ENCODE data around the gene NPFFR1. TPM values are rescaled to one million over a fixed set of nuclear protein-coding genes. Genes with fewer than 3 reads are reported as not detected.
"Not testable (repeated sequence)": the region's sequence is repeated elsewhere in the genome, so short reads cannot be mapped to it uniquely, and the experiment has no call there.

The NPFFR1 gene
- total RNA-seq, 1 donor from 2014 or later, result not detected

DNA sequence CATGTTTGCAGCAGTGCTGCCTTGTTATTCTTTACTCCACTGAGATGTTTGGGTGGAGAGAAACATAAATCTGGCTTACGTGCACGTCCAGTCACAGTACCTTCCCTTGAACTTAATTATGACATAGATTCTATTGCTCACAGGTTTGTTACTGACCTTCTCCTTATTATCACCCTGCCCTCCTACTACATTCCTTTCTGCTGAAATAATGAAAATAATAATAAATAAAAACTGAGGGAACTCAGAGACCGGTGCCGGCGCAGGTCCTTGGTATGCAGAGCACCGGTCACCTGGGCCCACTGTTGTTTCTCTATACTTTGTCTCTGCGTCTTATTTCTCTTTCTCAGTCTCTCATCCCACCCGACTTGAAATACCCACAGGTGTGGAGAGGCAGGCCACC, 26.0 kb downstream of the NPFFR1 start:
- intact Hi-C loops (cut with micrococcal nuclease), result not testable (repeated sequence)

DNA sequence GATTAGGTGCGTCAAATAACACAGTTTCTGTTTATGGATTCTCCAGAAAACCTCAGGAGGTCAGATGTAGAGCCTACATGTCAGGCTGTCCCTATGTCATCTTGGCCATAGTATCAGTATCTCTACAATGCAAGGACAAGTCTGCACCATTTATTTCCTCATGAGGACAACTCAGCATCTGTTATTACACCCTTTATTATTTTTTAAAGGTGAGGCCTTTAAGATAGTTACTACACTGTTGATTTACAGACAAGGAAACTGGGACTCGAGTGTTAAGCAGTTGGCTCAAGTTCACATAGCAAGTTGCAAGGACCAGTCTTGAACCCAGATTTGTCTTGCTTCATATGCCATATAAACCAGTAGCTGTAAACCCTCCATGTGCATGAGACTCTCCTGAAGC, 27.3 kb downstream of the NPFFR1 start:
- intact Hi-C loops (cut with micrococcal nuclease), result no loop called here

DNA sequence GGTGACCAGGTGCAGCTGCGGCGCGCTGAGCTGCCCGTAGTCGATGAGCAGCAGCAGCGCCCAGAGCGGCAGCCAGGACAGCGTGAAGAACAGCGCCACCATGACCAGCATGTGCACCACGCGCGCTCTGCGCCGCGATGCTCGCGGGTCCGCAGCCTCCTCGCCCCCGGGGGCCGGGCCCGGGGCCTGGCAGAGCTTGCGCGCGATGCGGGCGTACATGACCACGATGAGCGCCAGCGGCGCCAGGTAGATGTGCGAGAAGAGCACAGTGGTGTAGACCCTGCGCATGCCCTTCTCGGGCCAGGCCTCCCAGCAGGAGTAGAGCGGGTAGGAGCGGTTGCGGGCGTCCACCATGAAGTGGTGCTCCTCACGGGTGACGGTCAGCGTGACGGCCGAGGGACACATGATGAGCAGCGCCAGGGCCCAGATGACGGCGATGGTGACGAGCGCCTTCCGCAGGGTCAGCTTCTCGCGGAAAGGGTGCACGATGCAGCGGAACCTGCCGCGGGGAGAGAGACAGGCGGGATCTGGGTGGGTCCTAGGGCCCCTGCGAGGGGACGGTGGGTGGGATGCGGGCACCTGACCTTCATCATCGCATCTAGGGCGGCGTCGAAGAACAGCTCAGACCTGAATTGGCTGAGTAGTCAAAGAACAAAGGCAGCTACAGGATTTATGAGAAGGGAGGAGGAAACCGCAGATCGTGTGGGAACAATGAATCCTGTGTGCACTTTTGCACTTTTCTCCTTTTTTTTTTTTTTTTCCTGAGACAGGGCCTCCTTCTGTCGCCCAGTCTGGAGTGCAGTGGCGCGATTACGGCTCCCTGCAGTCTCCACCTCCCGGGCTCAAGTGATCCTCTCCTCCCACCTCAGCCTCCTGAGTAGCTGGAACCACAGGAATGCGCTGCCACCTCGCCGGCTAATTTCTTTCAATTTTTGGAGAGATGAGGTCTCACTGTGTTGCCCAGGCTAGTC, 28.2 kb downstream of the NPFFR1 start:
- intact Hi-C loops (cut with micrococcal nuclease), result no loop called here

DNA sequence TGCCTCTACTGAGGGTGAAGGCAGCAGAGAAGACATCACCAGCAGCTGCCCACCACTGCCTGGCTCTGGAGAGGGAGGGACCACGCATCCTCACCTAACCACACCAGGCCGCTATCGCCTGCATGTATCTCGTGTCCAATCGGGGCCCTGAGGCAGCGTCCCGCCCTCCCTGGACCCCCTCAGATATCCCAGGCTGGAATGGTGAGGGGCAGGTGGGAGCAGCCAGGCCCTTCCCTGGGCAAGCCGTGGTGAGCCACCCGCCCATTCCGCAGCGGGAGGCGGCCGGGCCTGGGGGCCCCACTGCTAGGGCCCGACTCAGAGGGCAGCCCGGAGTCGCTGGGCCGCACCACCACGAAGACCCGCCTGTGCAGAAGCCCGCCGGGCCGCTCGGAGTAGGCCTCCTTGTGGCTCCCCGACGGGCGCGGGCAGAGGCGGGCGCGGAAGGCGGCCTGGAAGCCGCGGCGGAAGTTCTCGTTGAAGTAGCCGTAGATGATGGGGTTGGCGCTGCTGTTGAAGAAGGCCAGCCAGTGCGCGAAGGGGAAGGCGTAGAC, 29.0 kb downstream of the NPFFR1 start:
- intact Hi-C loops (cut with micrococcal nuclease), result no loop called here

DNA sequence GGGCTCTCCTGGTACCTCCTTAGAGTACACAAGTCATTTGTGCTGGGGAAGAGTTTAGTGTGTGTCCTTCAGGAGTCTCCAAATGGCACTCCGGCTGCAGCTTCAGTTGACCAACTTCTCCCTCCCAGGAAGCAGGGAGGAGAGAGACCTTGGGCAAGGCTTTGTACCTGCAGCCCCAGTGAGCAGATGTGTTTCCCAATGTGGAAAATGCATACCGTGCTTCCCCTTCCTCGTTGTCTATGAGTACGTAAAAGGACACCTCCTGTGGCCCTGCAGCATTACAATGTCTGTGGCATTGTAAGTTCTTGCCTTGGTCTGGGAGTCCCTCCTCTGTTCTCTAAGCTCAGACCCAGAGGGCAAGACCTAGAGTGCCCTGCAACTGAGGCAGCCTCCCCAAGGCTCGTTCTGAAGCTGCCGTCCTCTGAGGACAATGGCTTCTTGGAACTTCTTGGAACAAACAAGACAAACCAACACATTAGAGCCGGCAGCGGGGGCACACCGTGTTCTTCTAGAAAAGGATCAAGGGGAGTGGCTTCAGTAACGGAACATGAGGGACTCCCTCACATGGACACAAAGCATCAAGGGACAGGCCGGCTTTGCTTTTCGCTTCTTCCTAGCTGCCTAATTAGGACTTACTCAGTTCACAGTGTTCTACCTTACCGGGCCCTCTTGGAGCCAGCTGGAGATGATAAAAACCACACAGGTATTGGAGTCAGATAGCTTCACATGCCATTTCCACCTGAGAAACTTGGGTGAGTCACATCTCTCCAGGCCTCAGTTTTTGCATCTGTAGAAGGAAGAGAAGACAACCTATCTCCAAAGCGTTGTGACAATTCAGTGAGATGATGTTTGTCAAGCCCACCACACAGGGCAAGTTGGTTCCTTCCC, 29.7 kb downstream of the NPFFR1 start:
- intact Hi-C loops (cut with micrococcal nuclease), result no loop called here

- intact Hi-C loops (cut with micrococcal nuclease), result no loop called here
Measured at GRCh38 chr10:70250961-70251680, 32.7 kb downstream of the NPFFR1 start.

DNA sequence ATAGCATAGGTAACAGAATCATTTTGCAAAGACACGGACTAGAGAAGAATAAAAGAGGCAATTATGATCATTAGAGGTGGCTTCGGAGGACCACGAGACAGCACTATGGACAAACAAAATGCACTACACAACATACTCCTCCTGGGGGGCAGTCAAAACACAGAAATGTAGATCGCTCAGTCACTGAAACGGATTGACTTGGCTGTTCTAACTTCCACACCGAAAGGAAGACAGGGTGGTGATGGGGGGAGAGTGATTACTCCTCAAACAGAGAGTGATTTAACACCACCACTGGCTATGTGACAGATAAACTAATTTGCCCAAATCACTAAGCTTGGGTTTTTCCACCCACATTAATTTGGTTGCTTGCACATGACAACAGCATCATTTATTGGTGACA, 36.4 kb downstream of the NPFFR1 start:
- intact Hi-C loops (cut with micrococcal nuclease), result no loop called here

- intact Hi-C loops (cut with micrococcal nuclease), result no loop called here
Measured at GRCh38 chr10:70241081-70241480, 42.7 kb downstream of the NPFFR1 start.

DNA sequence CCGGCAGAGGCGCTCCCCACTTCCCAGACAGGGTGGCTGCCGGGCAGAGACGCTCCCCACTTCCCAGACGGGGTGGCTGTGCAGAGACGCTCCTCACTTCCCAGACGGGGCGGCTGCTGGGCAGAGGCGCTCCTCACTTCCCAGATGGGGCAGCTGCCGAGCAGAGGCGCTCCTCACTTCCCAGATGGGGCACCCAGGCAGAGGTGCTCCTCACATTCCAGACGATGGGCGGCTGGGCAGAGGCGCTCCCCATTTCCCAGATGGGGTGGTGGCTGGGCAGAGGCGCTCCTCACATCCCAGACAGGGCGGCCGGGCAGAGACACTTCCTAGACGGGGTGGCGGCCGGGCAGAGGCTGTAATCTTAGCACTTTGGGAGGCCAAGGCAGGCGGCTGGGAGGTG, 43.8 kb downstream of the NPFFR1 start:
- intact Hi-C loops (cut with micrococcal nuclease), result not testable (repeated sequence)

DNA sequence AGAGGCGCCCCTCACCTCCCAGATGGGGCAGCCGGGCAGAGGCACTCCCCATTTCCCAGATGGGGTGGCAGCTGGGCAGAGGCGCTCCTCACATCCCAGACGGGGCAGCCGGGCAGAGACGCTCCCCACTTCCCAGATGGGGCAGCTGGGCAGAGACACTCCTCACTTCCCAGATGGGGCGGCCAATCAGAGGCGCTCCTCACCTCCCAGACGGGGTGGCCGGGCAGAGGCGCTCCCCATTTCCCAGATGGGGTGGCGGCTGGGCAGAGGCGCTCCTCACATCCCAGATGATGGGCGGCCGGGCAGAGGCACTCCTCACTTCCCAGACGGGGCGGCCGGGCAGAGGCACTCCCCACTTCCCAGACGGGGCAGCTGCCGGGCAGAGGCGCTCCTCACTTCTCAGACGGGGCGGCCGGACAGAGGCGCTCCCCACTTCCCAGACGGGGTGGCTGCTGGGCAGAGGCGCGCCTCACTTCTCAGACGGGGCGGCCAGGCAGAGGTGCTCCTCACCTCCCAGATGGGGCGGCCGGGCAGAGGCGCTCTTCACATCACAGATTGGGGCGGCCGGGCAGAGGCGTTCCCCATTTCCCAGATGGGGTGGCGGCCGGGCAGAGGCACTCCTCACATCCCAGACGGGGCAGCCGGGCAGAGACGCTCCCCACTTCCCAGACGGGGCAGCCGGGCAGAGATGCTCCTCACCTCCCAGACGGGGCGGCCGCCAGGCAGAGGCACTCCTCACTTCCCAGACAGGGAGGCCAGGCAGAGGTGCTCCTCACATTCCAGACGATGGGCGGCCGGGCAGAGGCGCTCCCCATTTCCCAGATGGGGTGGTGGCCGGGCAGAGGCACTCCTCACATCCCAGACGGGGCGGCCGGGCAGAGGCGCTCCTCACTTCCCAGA, 44.5 kb downstream of the NPFFR1 start:
- intact Hi-C loops (cut with micrococcal nuclease), result not testable (repeated sequence)

DNA sequence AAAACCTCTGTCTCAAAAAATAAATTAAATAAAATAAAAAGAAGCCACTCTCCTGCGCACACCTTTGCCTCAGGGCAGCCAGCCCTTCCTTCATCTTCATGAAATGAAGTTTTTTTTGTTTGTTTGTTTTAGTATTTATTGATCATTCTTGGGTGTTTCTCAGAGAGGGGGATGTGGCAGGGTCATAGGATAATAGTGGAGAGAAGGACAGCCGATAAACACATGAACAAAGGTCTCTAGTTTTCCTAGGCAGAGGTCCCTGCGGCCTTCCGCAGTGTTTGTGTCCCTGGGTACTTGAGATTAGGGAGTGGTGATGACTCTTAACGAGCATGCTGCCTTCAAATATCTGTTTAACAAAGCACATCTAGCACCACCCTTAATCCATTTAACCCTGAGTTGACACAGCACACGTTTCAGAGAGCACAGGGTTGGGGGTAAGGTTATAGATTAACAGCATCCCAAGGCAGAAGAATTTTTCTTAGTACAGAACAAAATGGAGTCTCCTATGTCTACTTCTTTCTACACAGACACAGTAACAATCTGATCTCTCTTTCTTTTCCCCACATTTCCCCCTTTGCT, 45.8 kb downstream of the NPFFR1 start:
- intact Hi-C loops (cut with micrococcal nuclease), result not testable (repeated sequence)

- intact Hi-C loops (cut with micrococcal nuclease), result loop anchor here (5.0 kb wide), 2 partner anchors 242 to 918 kb away; partner anchors contain the start of gene PALD1
Measured at GRCh38 chr10:70234668-70235447, 48.9 kb downstream of the NPFFR1 start.

- intact Hi-C loops (cut with micrococcal nuclease), result loop anchor here (1.0 to 5.0 kb wide), 11 partner anchors 13 to 1513 kb away; partner anchors contain the start of genes CCAR1, LRRC20, PALD1 and SAR1A
Measured at GRCh38 chr10:70233939-70234300, 49.9 kb downstream of the NPFFR1 start.

- intact Hi-C loops (cut with micrococcal nuclease), result loop anchor here (1.0 to 5.0 kb wide), 11 partner anchors 12 to 1513 kb away; partner anchors contain the start of genes CCAR1, LRRC20, PALD1 and SAR1A
Measured at GRCh38 chr10:70233109-70233938, 50.5 kb downstream of the NPFFR1 start, which contains the start of gene PPA1. Gene PPA1, minus strand, starts transcription at chr10:70233429. Its CDS starts 102 bp downstream, at chr10:70233327.

DNA sequence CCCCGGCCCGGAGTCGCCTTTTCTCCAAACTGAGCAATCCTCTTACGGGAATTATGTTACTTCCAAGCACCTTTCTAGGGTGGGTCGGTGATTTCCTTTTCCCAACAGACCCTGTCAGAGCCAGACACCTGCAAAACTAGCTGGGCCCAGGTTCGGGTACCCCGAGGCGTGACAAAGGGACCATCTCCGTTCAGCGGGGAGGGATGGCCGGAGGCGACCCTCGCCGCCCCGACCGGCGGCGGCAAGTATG, 51.0 kb downstream of the NPFFR1 start:
- intact Hi-C loops (cut with micrococcal nuclease), result loop anchor here (1.0 to 5.0 kb wide), 13 partner anchors 11 to 1512 kb away; partner anchors contain the start of genes CCAR1, EIF4EBP2, LRRC20 and PALD1

- intact Hi-C loops (cut with micrococcal nuclease), result loop anchor here (1.0 to 5.0 kb wide), 7 partner anchors 132 to 1512 kb away; partner anchors contain the start of genes CCAR1, EIF4EBP2, PALD1 and SGPL1
Measured at GRCh38 chr10:70232155-70232858, 51.5 kb downstream of the NPFFR1 start.

DNA sequence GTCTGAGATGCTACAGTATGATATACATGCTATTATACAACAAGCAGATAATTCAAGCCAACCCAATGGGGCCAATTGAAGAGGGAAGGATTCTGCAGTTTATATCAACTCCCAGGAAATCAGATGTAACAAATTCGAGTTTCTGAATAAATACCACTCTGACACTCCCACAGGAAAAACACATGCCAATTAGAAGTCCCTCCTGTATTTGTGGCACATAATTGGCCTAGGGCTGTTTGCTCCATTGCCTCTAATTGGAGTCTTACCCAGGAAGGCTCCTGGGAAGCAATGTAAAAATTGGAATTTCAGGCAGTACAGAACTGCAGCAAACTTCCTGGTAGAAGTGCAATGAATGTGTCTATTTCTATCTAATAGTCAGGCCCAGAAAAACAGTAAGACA, 55.3 kb downstream of the NPFFR1 start:
- intact Hi-C loops (cut with micrococcal nuclease), result no loop called here

Measured in T-helper 1 cell treated with Interleukin-12 subunit alpha and Interleukin-12 subunit beta and Interleukin-4 antibody, amounts not matched to agents 30 ng/mL and 1 ng/mL, for 36 hours (primary cell).